SK-N-SH (cell line): ENCODE measurements around the gene WDR93. TPM values are rescaled to one million over a fixed set of nuclear protein-coding genes. Genes with fewer than 3 reads are reported as not detected.
A peak's percentile ranks its signal among the peaks of the same experiment; 100 is the strongest.

Experiments used
- CTCF ChIA-PET: fragments of 300-600, 350-600 bp; formaldehyde crosslinking; extraction: SDS; loops from one replicate; lab custom pipeline; 2021; lab: Yijun Ruan, JAX
- POLR2A ChIA-PET: fragments of 350-600 bp; sonication (Branson Sonifier 250); formaldehyde crosslinking; extraction: SDS; loops from one replicate; lab custom pipeline; 2020; ENCODE audit warnings: antibody characterized with exemption, inconsistent platforms; lab: Yijun Ruan, JAX
- DNase-seq: peaks from one replicate; pipeline ENCODE4 v3.0.0; 2012
- H2AFZ ChIP-seq: fragments of 200-600 bp; sonication (generic); 2 replicates; pipeline ENCODE4 v1.8.1; 2016; ENCODE audit warnings: antibody characterized with exemption, mild to moderate bottlenecking, low read depth
- H3F3A ChIP-seq: fragments of 200-600 bp; sonication (generic); replicated peaks from 2 replicates; pipeline ENCODE3; 2016; ENCODE audit warnings: antibody characterized with exemption, mild to moderate bottlenecking; ENCODE audit not compliant: insufficient read depth
- H3K27ac ChIP-seq, 2 experiments: fragments of 200-500 bp in 1 of 2; fragments of 200-600 bp in 1 of 2; sonication (Bioruptor generic) in 1 of 2; sonication (generic), shearing (Covaris generic) in 1 of 2; 2 replicates each; pipeline versions ENCODE4 v1.5.1 to v1.6.1; 2014 to 2016; ENCODE audit warnings: low read depth in 2 of 2, inconsistent platforms in 1 of 2, low read length in 1 of 2, mild to moderate bottlenecking in 1 of 2, mixed read lengths in 1 of 2
- H3K27me3 ChIP-seq: fragments of 200-600 bp; sonication (generic), shearing (Covaris generic); 2 replicates; pipeline ENCODE4 v1.6.1; 2016; ENCODE audit warnings: mixed run types; ENCODE audit not compliant: insufficient read depth
- H3K36me3 ChIP-seq, 2 experiments: fragments of 200-500 bp in 1 of 2; fragments of 200-600 bp in 1 of 2; sonication (Bioruptor generic) in 1 of 2; sonication (generic) in 1 of 2; replicated peaks in 1 of 2; 2 replicates each; pipeline versions ENCODE3 to v1.5.1; 2014 to 2016; ENCODE audit warnings: low read length in 1 of 2, mild to moderate bottlenecking in 1 of 2; ENCODE audit not compliant: insufficient read depth in 2 of 2, control insufficient read depth in 1 of 2
- H3K4me1 ChIP-seq, 2 experiments: fragments of 200-500 bp in 1 of 2; fragments of 200-600 bp in 1 of 2; sonication (Bioruptor generic) in 1 of 2; sonication (generic), shearing (Covaris generic) in 1 of 2; 2 replicates each; pipeline versions ENCODE4 v1.5.1 to v1.6.1; 2014 to 2016; ENCODE audit warnings: low read depth in 1 of 2, low read length in 1 of 2, mixed run types in 1 of 2; ENCODE audit not compliant: insufficient read depth in 2 of 2, control insufficient read depth in 1 of 2
- H3K4me2 ChIP-seq: fragments of 200-600 bp; sonication (generic), shearing (Covaris generic); 2 replicates; pipeline ENCODE4 v1.6.1; 2017; ENCODE audit warnings: mixed run types
- H3K4me3 ChIP-seq, 2 experiments: fragments of 200-500 bp in 1 of 2; fragments of 200-600 bp in 1 of 2; sonication (Bioruptor generic) in 1 of 2; sonication (generic), shearing (Covaris generic) in 1 of 2; 2 replicates each; pipeline versions ENCODE4 v1.5.1 to v1.8.1; 2014 to 2016; ENCODE audit warnings: low read depth in 2 of 2, inconsistent platforms in 1 of 2, low read length in 1 of 2, mild to moderate bottlenecking in 1 of 2, mixed read lengths in 1 of 2, moderate library complexity in 1 of 2
- H3K79me2 ChIP-seq: fragments of 200-600 bp; sonication (generic); 2 replicates; pipeline ENCODE4 v1.8.1; 2017; ENCODE audit warnings: mild to moderate bottlenecking; ENCODE audit not compliant: insufficient read depth
- H3K9ac ChIP-seq: fragments of 200-600 bp; sonication (generic); 2 replicates; pipeline ENCODE4 v1.6.1; 2017; ENCODE audit warnings: mixed run types
- H3K9me2 ChIP-seq: fragments of 200-600 bp; sonication (generic); 2 replicates; pipeline ENCODE4 v1.6.1; 2017; ENCODE audit warnings: mixed run types
- H3K9me3 ChIP-seq: fragments of 200-600 bp; sonication (generic); 2 replicates; pipeline ENCODE4 v1.6.1; 2017; ENCODE audit warnings: mixed run types, mild to moderate bottlenecking, moderate library complexity
- H4K20me1 ChIP-seq: fragments of 200-600 bp; sonication (generic); 2 replicates; pipeline ENCODE4 v1.6.1; 2017; ENCODE audit warnings: mild to moderate bottlenecking, mixed run types; ENCODE audit not compliant: insufficient read depth
- CTCF ChIP-seq: fragments of 200-600 bp; sonication (generic); IDR thresholded peaks from 2 replicates; pipeline ENCODE4 v1.6.1; 2017; ENCODE audit warnings: antibody characterized with exemption, mild to moderate bottlenecking, moderate library complexity
- ELF1 ChIP-seq: IDR thresholded peaks from 2 replicates; pipeline ENCODE4 v1.4.0; 2012
- EZH2phosphoT487 ChIP-seq: fragments of 200-600 bp; sonication (generic); IDR thresholded peaks from 2 replicates; pipeline ENCODE4 v1.6.1; 2017; ENCODE audit warnings: low read depth, mixed run types, mild to moderate bottlenecking, antibody characterized with exemption, moderate library complexity, borderline replicate concordance
- FOSL2 ChIP-seq: IDR thresholded peaks from 2 replicates; pipeline ENCODE4 v1.4.0; 2012; ENCODE audit warnings: low read depth, mild to moderate bottlenecking, moderate library complexity, borderline replicate concordance
- GATA2 ChIP-seq: sonication (generic); formaldehyde crosslinking; IDR thresholded peaks from 2 replicates; pipeline ENCODE4 v1.5.0; 2020; ENCODE audit warnings: mild to moderate bottlenecking, missing genetic modification reagents
- IRF3 ChIP-seq: fragments of 150-350 bp; IDR thresholded peaks from 2 replicates; pipeline ENCODE4 v1.6.1; 2016; ENCODE audit warnings: mild to moderate bottlenecking, low read depth, low read length
- JUND ChIP-seq: IDR thresholded peaks from 2 replicates; pipeline ENCODE4 v1.4.0; 2012
- MAX ChIP-seq: IDR thresholded peaks from 2 replicates; pipeline ENCODE4 v1.4.0; 2012; ENCODE audit warnings: low read depth
- MEF2A ChIP-seq: IDR thresholded peaks from 2 replicates; pipeline ENCODE4 v1.4.0; 2012; ENCODE audit warnings: low read depth, borderline replicate concordance
- MXI1 ChIP-seq: IDR thresholded peaks from 2 replicates; pipeline ENCODE4 v1.6.1; 2012; ENCODE audit warnings: mild to moderate bottlenecking, low read depth, low read length, improper control_type of control experiment
- NRF1 ChIP-seq: IDR thresholded peaks from 2 replicates; pipeline ENCODE4 v1.6.1; 2012; ENCODE audit warnings: low read depth, mild to moderate bottlenecking, low read length
- POLR2AphosphoS5 ChIP-seq: IDR thresholded peaks from 2 replicates; pipeline ENCODE4 v1.6.1; 2012; ENCODE audit warnings: low read depth, low read length
- RAD21 ChIP-seq: IDR thresholded peaks from 2 replicates; pipeline ENCODE4 v1.6.1; 2012; ENCODE audit warnings: mild to moderate bottlenecking, low read length
- REST ChIP-seq: IDR thresholded peaks from 2 replicates; pipeline ENCODE4 v1.6.1; 2012; ENCODE audit warnings: mild to moderate bottlenecking, low read depth, low read length, moderate library complexity
- RFX5 ChIP-seq: IDR thresholded peaks from 2 replicates; pipeline ENCODE4 v1.6.1; 2012; ENCODE audit warnings: mild to moderate bottlenecking, improper control_type of control experiment, low read length
- RXRA ChIP-seq: IDR thresholded peaks from 2 replicates; pipeline ENCODE4 v1.4.0; 2012; ENCODE audit warnings: low read depth, mild to moderate bottlenecking, borderline replicate concordance
- SMC3 ChIP-seq: IDR thresholded peaks from 2 replicates; pipeline ENCODE4 v1.6.1; 2012; ENCODE audit warnings: low read depth, low read length, improper control_type of control experiment
- TCF12 ChIP-seq: IDR thresholded peaks from 2 replicates; pipeline ENCODE4 v1.4.0; 2012
- USF2 ChIP-seq: fragments of 150-350 bp; IDR thresholded peaks from 2 replicates; pipeline ENCODE4 v1.6.1; 2017; ENCODE audit warnings: antibody characterized with exemption, low read length, low read depth, borderline replicate concordance
- YY1 ChIP-seq: IDR thresholded peaks from 2 replicates; pipeline ENCODE4 v1.4.0; 2012; ENCODE audit warnings: low read depth, mild to moderate bottlenecking
- WGBS: methylation state at CpG from one replicate; pipeline ENCODE4 v1.1.6; 2017; ENCODE audit warnings: low lambda C conversion rate; 5-methylcytosine and 5-hydroxymethylcytosine counted together
- polyA plus RNA-seq, 3 experiments: library from polyadenylated mRNA; depleted of rRNA; stranded (reverse); fragments of >200 nt; gene quantifications; 2 replicates each; pipeline ENCODE4 v1.2.3, GENCODE V29; 2012

The WDR93 gene
- polyA plus RNA-seq, 1 of the 3 experiments (the other 2 are of a cell fraction) = 0.35 TPM

GRCh38 chr15:89749526-89749925, 58.9 kb downstream of the WDR93 start:
- Histone ChIP-seq H3K9me3 (no peaks in the 10 kb centered on the region), H3K27me3 (no peaks in the 10 kb centered on the region), H4K20me1 (no peaks in the 10 kb centered on the region), H3K4me1 (peaks cover 0 to 12% of the 10 kb centered on the region in 2 experiments; a peak in 1 of 4 replicates), H3K4me2 (no peak overlapping the region), H3K27ac (no peak overlapping the region), H2AFZ (no peak overlapping the region), H3K36me3 (no peaks in the 10 kb centered on the region), H3K4me3 (no peak overlapping the region), H3K79me2 (no peaks in the 10 kb centered on the region), H3K9me2 (no peaks in the 10 kb centered on the region), H3F3A (peaks cover 2% of the 10 kb centered on the region), H3K9ac (no peak overlapping the region)
- TF ChIP-seq NRF1 = no peak
- TF ChIP-seq EZH2phosphoT487 = no peak
- no peak for TF ChIP-seq FOSL2
- TF ChIP-seq TCF12 = no peak
- no peak for TF ChIP-seq RAD21
- no peak for TF ChIP-seq RXRA
- TF ChIP-seq POLR2AphosphoS5 = no peak
- no peak for TF ChIP-seq SMC3
- TF ChIP-seq MXI1 = no peak
- no peak for TF ChIP-seq ELF1
- no peak for TF ChIP-seq GATA2
- POLR2A ChIA-PET = no interaction called here
- no peak for DNase-seq
- CTCF ChIA-PET = interaction anchor here (1.0 to 7.2 kb wide), 7 partner anchors 9 to 144 kb away, joined by 3 to 55 read pairs (median 7); partner anchors contain the start of gene AP3S2
- 90% methylated on average over 4 of the region's 4 CpGs for WGBS

- no peaks in the 10 kb centered on the region for H3K27me3 ChIP-seq
- H3K9me3 ChIP-seq = no peaks in the 10 kb centered on the region
- peaks cover 0 to 12% of the 10 kb centered on the region in 2 experiments; a peak in 1 of 4 replicates for H3K4me1 ChIP-seq
- CTCF ChIA-PET = interaction anchor here (0.5 to 7.2 kb wide), 14 partner anchors 9 to 562 kb away, joined by 3 to 55 read pairs (median 5); partner anchors contain the start of gene AP3S2
- WGBS = 86% methylated on average over 15 of the region's 41 CpGs
- H4K20me1 ChIP-seq = no peaks in the 10 kb centered on the region
- peak overlapping the region; percentile 95 for H3K4me2 ChIP-seq
- H3K4me3 ChIP-seq = peak overlapping the region; percentile 56 to 75; a peak in 3 of 4 replicates
- no peaks in the 10 kb centered on the region for H3K79me2 ChIP-seq
- H2AFZ ChIP-seq = peak overlapping the region; percentile 87; the same call in 1 of the 2 replicates
- TF ChIP-seq RFX5 (no peak), CTCF (no peak), RXRA (no peak), JUND (no peak), RAD21 (no peak), ELF1 (no peak), MEF2A (no peak), SMC3 (no peak), NRF1 (no peak), YY1 (no peak), MAX (no peak), IRF3 (no peak), USF2 (no peak), GATA2 (no peak), REST (no peak)
- TF ChIP-seq, all 33 proteins: peak for 0
- DNase-seq = no peak
- POLR2A ChIA-PET = no interaction called here
- Histone ChIP-seq H3K27ac (no peak overlapping the region), H3K9me2 (no peaks in the 10 kb centered on the region), H3K36me3 (no peaks in the 10 kb centered on the region), H3K9ac (no peak overlapping the region), H3F3A (peaks cover 2% of the 10 kb centered on the region)
These were observed 59.4 kb downstream of the WDR93 start for GRCh38 chr15:89749951-89750559.
